GM19452 (cell line): Measurements from ENCODE around the gene PLAC1.

Experiments
- ATAC-seq: cut with Tn5 transposase; IDR thresholded peaks from one replicate; pipeline ENCODE4 v1.9.1; 2021; ENCODE audit not compliant: unreplicated experiment

The PLAC1 gene

GRCh38 chrX:134670134-134670924 is 12.1 kb upstream of the PLAC1 start:
- ATAC-seq, result no peak

DNA sequence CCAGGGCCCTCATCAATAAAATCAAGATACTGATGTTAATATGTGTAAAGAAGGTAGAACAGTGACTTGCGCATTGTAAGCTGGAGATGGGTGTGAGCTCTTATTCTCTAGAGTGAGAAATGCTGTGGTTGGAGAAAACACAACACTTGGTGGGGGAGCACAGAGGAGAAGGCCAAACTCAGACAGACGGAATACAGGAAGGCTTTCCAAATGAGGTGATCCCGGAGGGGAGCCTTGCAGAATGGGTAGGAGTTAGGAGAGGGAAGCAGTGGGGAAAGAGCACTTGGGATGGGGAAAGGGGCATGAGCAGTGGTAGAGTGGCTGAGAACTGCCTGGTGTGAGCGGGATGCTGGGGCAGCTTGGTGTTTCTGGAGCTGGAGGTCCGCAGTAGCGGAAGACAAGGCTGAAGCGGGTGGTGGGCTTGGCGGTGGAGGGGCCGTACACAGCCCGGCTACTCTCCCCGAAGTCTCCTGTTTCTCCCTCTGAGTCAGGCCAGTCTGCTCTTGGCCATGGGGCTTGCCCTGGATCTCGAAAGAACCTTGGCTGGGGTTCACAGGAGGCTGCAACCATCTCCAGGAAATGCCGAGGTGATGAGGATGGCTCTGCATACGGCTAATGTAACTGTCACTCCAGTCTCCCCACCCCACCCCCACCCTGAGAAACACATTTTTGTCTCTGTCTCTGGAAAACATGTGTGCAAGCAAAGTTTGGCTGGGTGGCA is 11.3 kb upstream of the PLAC1 start:
- ATAC-seq, result no peak

DNA sequence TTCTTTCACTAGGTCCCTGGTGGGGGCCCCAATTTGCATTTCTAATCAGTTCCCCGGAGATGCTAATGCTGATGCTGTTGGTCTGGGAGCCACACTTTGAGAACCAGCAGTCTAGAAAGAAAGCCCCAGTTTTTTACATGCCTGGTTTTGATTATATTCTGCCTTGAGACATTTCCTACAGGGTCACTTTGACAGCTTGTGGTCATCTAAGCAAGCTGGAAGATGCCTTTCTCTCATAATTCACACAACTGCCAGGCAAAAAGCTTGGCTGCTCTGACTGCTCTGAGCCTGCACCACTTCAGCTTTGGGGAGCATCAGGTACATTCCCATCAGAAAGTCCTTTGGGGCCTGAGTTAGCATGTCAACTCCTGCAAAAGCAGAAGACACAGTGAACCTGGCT is 5.9 kb upstream of the PLAC1 start:
- ATAC-seq, result no peak

DNA sequence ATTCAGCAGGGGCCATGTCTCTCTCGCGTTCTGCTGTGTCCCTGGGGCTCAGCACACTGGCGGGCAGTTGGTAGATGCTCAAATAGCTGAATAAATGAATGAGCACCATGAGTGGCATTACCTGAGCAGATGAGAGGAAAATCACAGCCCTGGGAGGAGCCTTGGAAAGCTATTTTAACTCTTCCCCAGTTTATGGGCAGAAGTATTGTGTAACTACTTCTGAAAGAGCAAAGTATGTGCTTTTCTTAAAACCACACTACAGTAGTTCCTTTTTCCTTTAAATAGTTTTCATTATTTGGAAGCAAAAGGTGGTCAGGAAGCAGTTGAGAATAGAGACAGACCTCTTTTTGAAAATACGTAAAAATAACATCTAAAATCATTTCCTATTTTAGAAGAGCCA is 3.0 kb upstream of the PLAC1 start:
- ATAC-seq, result no peak

- ATAC-seq, result no peak
Measured at GRCh38 chrX:134660627-134661026, 2.4 kb upstream of the PLAC1 start.

GRCh38 chrX:134659761-134660160 is 1.5 kb upstream of the PLAC1 start:
- no peak for ATAC-seq

GRCh38 chrX:134658760-134659023 is 421 bp upstream of the PLAC1 start:
- no peak for ATAC-seq

DNA sequence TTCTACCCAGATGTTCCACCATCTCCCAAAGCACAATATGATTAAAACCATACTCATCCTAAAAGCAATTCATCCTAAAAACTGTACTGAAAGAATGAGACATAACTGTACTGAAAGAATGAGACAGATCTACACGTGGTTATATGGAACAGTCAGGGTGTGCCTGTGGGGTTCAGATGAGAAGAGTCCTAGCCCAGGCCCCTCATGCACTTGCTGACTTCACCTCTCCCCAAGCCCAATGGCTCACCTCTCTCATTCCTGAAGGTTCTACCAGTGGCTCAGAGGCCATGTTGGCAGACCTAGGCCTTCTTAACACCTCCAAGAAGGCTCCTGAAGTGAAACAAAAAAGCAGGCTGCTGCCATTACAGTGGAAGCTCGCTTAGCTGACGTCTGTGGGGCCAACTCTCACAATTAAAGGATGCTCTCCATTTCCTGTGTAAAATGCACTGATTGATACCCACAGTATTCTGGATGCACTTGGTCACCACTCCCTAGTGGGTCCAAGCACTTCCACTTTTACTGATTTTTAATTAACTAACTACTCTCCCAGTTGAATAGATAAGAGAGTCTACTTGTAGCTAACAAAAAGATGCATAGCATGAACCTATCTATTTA is 3.8 kb downstream of the PLAC1 start:
- no peak for ATAC-seq

DNA sequence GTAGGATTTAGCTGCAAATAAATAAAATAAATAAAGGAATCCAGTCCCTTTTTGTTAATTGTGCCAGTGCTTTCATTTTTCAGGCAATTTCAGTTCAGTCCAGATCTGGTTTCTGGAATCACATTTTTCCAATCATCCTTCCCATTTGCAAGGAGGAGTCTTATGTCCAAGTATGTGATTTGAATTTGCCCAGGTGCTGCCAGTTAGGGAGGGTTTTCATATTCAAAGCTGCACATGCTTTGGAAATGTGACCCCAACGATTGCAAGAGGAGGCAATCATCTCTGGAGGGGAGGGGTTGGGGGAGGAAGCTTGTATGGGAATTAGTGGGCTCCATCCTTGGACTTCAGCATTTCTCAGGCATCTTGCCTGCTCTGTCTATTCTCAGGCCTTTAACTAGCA is 4.4 kb downstream of the PLAC1 start:
- no peak for ATAC-seq

GRCh38 chrX:134650701-134651100 is 7.6 kb downstream of the PLAC1 start:
- no peak for ATAC-seq

GRCh38 chrX:134649770-134650169 is 8.5 kb downstream of the PLAC1 start:
- no peak for ATAC-seq

- no peak for ATAC-seq
Measured at GRCh38 chrX:134647477-134647877, 10.8 kb downstream of the PLAC1 start.

DNA sequence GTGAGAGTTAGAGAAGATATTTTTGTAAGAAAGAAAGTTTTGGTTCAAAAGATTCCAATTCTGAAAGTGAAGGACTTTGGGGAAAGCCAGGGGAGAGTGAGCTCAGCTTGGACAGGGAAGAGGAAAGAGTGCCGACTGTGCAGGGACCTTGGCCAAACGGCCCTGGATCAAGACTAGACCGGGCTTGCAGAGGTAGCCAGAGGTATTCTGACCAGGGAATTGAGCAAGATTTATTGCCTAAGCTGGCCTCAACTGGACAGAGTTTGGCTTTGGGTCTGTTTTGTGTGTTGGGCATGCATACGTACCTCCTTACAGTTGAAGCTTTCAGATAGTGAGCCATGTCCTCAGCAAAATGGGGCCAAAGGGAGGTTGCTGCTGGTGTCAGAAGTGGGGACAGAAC is 11.6 kb downstream of the PLAC1 start:
- ATAC-seq, result no peak

GRCh38 chrX:134645936-134646543 is 12.2 kb downstream of the PLAC1 start:
- no peak for ATAC-seq

DNA sequence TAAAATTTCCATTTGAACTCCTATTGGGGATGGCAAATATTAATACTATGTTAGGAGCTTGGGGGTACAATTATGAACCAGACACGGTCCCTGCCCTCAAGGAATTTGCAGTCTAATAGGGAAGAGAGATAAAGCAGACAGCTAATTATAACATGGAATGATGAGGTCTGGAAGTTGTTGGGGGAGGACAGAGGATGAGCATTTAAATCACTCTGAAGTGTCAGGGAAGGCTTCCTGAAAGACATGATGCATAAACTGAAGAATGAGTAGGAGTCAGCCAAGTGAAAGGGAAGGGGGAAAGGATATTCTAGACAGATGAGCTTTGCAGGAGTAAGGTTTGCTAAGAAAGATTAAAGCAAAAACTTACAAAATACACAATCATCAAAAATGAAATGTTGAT is 15.9 kb downstream of the PLAC1 start:
- ATAC-seq, result no peak

- ATAC-seq, result no peak
Measured at GRCh38 chrX:134641346-134641745, 16.9 kb downstream of the PLAC1 start.

- ATAC-seq, result no peak
Measured at GRCh38 chrX:134640914-134641313, 17.4 kb downstream of the PLAC1 start.

DNA sequence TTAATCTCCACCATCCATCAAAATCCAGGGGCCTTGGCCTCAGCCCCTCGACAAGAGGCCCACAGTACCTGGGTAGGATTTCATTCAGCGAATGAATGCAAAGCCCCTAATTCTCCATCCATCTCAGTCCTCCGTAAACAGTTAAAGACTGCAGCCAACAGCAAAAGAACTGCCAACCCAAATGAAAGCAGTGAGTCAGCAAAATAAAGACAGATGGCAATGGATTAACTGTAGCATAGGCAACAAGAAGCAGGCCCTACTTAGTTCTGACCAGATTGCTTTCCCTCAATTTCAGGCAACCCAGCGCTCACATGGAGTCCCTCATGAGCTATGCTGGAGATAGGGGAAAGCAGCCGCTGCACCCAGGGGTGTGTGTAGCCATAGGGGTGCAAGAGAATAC is 21.4 kb downstream of the PLAC1 start:
- no peak for ATAC-seq

DNA sequence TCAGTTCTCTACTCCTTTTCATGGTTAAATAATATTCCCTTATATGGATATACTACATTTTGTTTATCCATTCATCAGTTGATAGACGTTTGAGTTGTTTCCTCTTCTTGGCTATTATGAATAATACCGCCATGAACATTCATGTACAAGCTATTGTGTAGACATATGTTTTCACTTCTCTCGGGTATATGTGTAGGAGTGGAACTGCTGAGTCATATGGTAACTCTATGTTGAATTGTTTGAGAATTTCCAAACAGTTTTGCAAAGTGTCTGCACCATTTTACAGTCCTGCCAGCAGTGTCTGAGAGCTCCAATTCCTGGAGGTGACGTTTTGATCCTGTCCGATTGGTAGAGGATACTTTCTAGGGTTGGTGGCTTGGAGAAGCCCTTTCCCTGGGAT is 23.6 kb downstream of the PLAC1 start:
- ATAC-seq, result no peak

GRCh38 chrX:134633832-134634231 is 24.4 kb downstream of the PLAC1 start:
- no peak for ATAC-seq

GRCh38 chrX:134633394-134633793 is 24.9 kb downstream of the PLAC1 start:
- no peak for ATAC-seq

- no peak for ATAC-seq
Measured at GRCh38 chrX:134632355-134632754, 25.9 kb downstream of the PLAC1 start.
